ENCODE results near the gene IRX2.

IRX2 gene

GRCh38 chr5:2738700-2739359 is 12.6 kb downstream of the IRX2 start:
- no peaks in the 10 kb centered on the region for H3K9me3 Mint-ChIP-seq
- peaks cover 50% of the 10 kb centered on the region for H3K27me3 Mint-ChIP-seq
- no peak overlapping the region for H3K4me3 Mint-ChIP-seq
- H3K4me1 Mint-ChIP-seq: no peaks in the 10 kb centered on the region
- no peaks in the 10 kb centered on the region for H3K36me3 Mint-ChIP-seq
- no peak for ATAC-seq
- H3K27ac Mint-ChIP-seq: no peak overlapping the region

- H3K36me3 Mint-ChIP-seq: no peaks in the 10 kb centered on the region
- H3K27ac Mint-ChIP-seq: no peak overlapping the region
- no peak for ATAC-seq
- H3K27me3 Mint-ChIP-seq: peaks cover 44% of the 10 kb centered on the region
- H3K4me1 Mint-ChIP-seq: no peaks in the 10 kb centered on the region
- no peak overlapping the region for H3K4me3 Mint-ChIP-seq
- no peaks in the 10 kb centered on the region for H3K9me3 Mint-ChIP-seq
These were observed 13.2 kb downstream of the IRX2 start for GRCh38 chr5:2738156-2738699.

- Mint-ChIP-seq H3K4me1 (no peaks in the 10 kb centered on the region), H3K36me3 (no peaks in the 10 kb centered on the region), H3K27ac (no peak overlapping the region), H3K27me3 (peaks cover 37% of the 10 kb centered on the region), H3K9me3 (no peaks in the 10 kb centered on the region), H3K4me3 (no peak overlapping the region)
- no peak for ATAC-seq
These were observed 14.0 kb downstream of the IRX2 start for GRCh38 chr5:2737273-2738155.

GRCh38 chr5:2736872-2737271 is 14.6 kb downstream of the IRX2 start:
- no peak for ATAC-seq
- peaks cover 33% of the 10 kb centered on the region for H3K27me3 Mint-ChIP-seq
- no peaks in the 10 kb centered on the region for H3K4me1 Mint-ChIP-seq
- no peaks in the 10 kb centered on the region for H3K36me3 Mint-ChIP-seq
- no peak overlapping the region for H3K27ac Mint-ChIP-seq
- H3K4me3 Mint-ChIP-seq: no peak overlapping the region
- H3K9me3 Mint-ChIP-seq: no peaks in the 10 kb centered on the region

- Mint-ChIP-seq H3K9me3 (no peaks in the 10 kb centered on the region), H3K27me3 (peaks cover 24% of the 10 kb centered on the region), H3K4me3 (no peak overlapping the region), H3K36me3 (no peaks in the 10 kb centered on the region), H3K27ac (no peak overlapping the region), H3K4me1 (no peaks in the 10 kb centered on the region)
- no peak for ATAC-seq
These were observed 15.5 kb downstream of the IRX2 start for GRCh38 chr5:2735996-2736395.

GRCh38 chr5:2732850-2733249 is 18.6 kb downstream of the IRX2 start:
- ATAC-seq: no peak
- Mint-ChIP-seq H3K9me3 (no peaks in the 10 kb centered on the region), H3K4me3 (no peak overlapping the region), H3K36me3 (no peaks in the 10 kb centered on the region), H3K27me3 (peaks cover 7% of the 10 kb centered on the region), H3K4me1 (no peaks in the 10 kb centered on the region), H3K27ac (no peak overlapping the region)

GRCh38 chr5:2732004-2732403 is 19.5 kb downstream of the IRX2 start:
- Mint-ChIP-seq H3K27me3 (no peaks in the 10 kb centered on the region), H3K27ac (no peak overlapping the region), H3K4me1 (no peaks in the 10 kb centered on the region), H3K36me3 (no peaks in the 10 kb centered on the region), H3K4me3 (no peak overlapping the region), H3K9me3 (no peaks in the 10 kb centered on the region)
- ATAC-seq: no peak

- Mint-ChIP-seq H3K4me1 (no peaks in the 10 kb centered on the region), H3K36me3 (no peaks in the 10 kb centered on the region), H3K9me3 (no peaks in the 10 kb centered on the region), H3K27ac (no peak overlapping the region), H3K4me3 (no peak overlapping the region), H3K27me3 (no peaks in the 10 kb centered on the region)
- no peak for ATAC-seq
These were observed 22.3 kb downstream of the IRX2 start for GRCh38 chr5:2729189-2729588.

- H3K9me3 Mint-ChIP-seq: no peaks in the 10 kb centered on the region
- no peak for ATAC-seq
- no peak overlapping the region for H3K4me3 Mint-ChIP-seq
- H3K36me3 Mint-ChIP-seq: no peaks in the 10 kb centered on the region
- no peak overlapping the region for H3K27ac Mint-ChIP-seq
- H3K27me3 Mint-ChIP-seq: no peaks in the 10 kb centered on the region
- H3K4me1 Mint-ChIP-seq: no peaks in the 10 kb centered on the region
These were observed 23.9 kb downstream of the IRX2 start for GRCh38 chr5:2727550-2727949.

GRCh38 chr5:2725980-2726765 is 25.3 kb downstream of the IRX2 start:
- H3K27ac Mint-ChIP-seq: no peak overlapping the region

GRCh38 chr5:2724831-2725230 is 26.6 kb downstream of the IRX2 start:
- H3K36me3 Mint-ChIP-seq: no peaks in the 10 kb centered on the region
- H3K27me3 Mint-ChIP-seq: no peaks in the 10 kb centered on the region

More at GRCh38 chr5:2725980-2726765, 25.3 kb downstream of the IRX2 start:
- ATAC-seq: no peak
- Mint-ChIP-seq H3K4me1 (no peaks in the 10 kb centered on the region), H3K27me3 (no peaks in the 10 kb centered on the region), H3K4me3 (no peak overlapping the region), H3K36me3 (no peaks in the 10 kb centered on the region), H3K9me3 (no peaks in the 10 kb centered on the region)

GRCh38 chr5:2724031-2724581 is 27.4 kb downstream of the IRX2 start:
- no peak overlapping the region for H3K27ac Mint-ChIP-seq
- no peaks in the 10 kb centered on the region for H3K27me3 Mint-ChIP-seq
- no peaks in the 10 kb centered on the region for H3K4me1 Mint-ChIP-seq
- no peak overlapping the region for H3K4me3 Mint-ChIP-seq
- no peaks in the 10 kb centered on the region for H3K36me3 Mint-ChIP-seq
- H3K9me3 Mint-ChIP-seq: no peaks in the 10 kb centered on the region
- ATAC-seq: no peak

More at GRCh38 chr5:2724831-2725230, 26.6 kb downstream of the IRX2 start:
- Mint-ChIP-seq H3K4me3 (no peak overlapping the region), H3K9me3 (no peaks in the 10 kb centered on the region), H3K4me1 (no peaks in the 10 kb centered on the region), H3K27ac (no peak overlapping the region)
- ATAC-seq: no peak

- H3K4me3 Mint-ChIP-seq: no peak overlapping the region
- no peaks in the 10 kb centered on the region for H3K27me3 Mint-ChIP-seq
- no peaks in the 10 kb centered on the region for H3K9me3 Mint-ChIP-seq
- H3K4me1 Mint-ChIP-seq: no peaks in the 10 kb centered on the region
- H3K36me3 Mint-ChIP-seq: no peaks in the 10 kb centered on the region
- H3K27ac Mint-ChIP-seq: no peak overlapping the region
- ATAC-seq: no peak
These were observed 28.6 kb downstream of the IRX2 start for GRCh38 chr5:2722901-2723300.

GRCh38 chr5:2721385-2722138 is 29.9 kb downstream of the IRX2 start:
- H3K36me3 Mint-ChIP-seq: no peaks in the 10 kb centered on the region
- H3K9me3 Mint-ChIP-seq: peaks cover 4% of the 10 kb centered on the region
- ATAC-seq: no peak
- no peak overlapping the region for H3K4me3 Mint-ChIP-seq
- H3K27ac Mint-ChIP-seq: no peak overlapping the region
- no peaks in the 10 kb centered on the region for H3K4me1 Mint-ChIP-seq
- H3K27me3 Mint-ChIP-seq: no peaks in the 10 kb centered on the region
